ENCODE results near the gene TBC1D17. TPM values are rescaled to one million over a fixed set of nuclear protein-coding genes. Genes with fewer than 3 reads are reported as not detected.

The TBC1D17 gene
- total RNA-seq, 1 donor from 2014 or later, result 29.1 TPM

- TF ChIP-seq EZH2 (IDR thresholded peaks at IDR 0.05; ENCODE audit: insufficient read depth, low read length) (no peak), CTCF (IDR thresholded peaks at IDR 0.05; ENCODE audit: insufficient read depth, low read depth, low read length) (no peak)
- Histone ChIP-seq H3K4me3 (ENCODE audit: insufficient read depth, low read depth, low read length) (no peak overlapping the region), H4K20me1 (ENCODE audit: insufficient read depth, low read length) (peaks cover 67% of the 10 kb centered on the region), H3K4me1 (ENCODE audit: insufficient read depth, low read length) (peaks cover 40% of the 10 kb centered on the region), H3K79me2 (ENCODE audit: insufficient read depth, low read length) (peaks cover 45% of the 10 kb centered on the region), H3K9me3 (ENCODE audit: insufficient read depth, low read depth, low read length) (no peaks in the 10 kb centered on the region), H2AFZ (ENCODE audit: low read depth, low read length) (no peak overlapping the region), H3K4me2 (ENCODE audit: low read length) (no peak overlapping the region), H3K27ac (ENCODE audit: low read depth, low read length) (peak overlapping the region; percentile 14), H3K27me3 (ENCODE audit: insufficient read depth, low read length) (no peaks in the 10 kb centered on the region), H3K9ac (ENCODE audit: low read length) (no peak overlapping the region), H3K36me3 (ENCODE audit: insufficient read depth, low read length) (peaks cover 16% of the 10 kb centered on the region)
- DNase-seq (ENCODE audit: low read depth) (no peak), FAIRE-seq (no peak)
- H3K27me3 Mint-ChIP-seq (ENCODE audit: low read depth, unreplicated experiment), result no peaks in the 10 kb centered on the region
- H3K9me3 Mint-ChIP-seq (ENCODE audit: unreplicated experiment), result no peaks in the 10 kb centered on the region
- peaks cover 12% of the 10 kb centered on the region for H3K4me1 Mint-ChIP-seq (ENCODE audit: low read depth, unreplicated experiment)
- H3K4me3 Mint-ChIP-seq (ENCODE audit: unreplicated experiment), result no peak overlapping the region
- no peak overlapping the region for H3K27ac Mint-ChIP-seq (ENCODE audit: unreplicated experiment)
- H3K36me3 Mint-ChIP-seq (ENCODE audit: low read depth, unreplicated experiment), result peaks cover 15% of the 10 kb centered on the region
Measured at GRCh38 chr19:49861107-49861506, 16.4 kb upstream of the TBC1D17 start.

DNA sequence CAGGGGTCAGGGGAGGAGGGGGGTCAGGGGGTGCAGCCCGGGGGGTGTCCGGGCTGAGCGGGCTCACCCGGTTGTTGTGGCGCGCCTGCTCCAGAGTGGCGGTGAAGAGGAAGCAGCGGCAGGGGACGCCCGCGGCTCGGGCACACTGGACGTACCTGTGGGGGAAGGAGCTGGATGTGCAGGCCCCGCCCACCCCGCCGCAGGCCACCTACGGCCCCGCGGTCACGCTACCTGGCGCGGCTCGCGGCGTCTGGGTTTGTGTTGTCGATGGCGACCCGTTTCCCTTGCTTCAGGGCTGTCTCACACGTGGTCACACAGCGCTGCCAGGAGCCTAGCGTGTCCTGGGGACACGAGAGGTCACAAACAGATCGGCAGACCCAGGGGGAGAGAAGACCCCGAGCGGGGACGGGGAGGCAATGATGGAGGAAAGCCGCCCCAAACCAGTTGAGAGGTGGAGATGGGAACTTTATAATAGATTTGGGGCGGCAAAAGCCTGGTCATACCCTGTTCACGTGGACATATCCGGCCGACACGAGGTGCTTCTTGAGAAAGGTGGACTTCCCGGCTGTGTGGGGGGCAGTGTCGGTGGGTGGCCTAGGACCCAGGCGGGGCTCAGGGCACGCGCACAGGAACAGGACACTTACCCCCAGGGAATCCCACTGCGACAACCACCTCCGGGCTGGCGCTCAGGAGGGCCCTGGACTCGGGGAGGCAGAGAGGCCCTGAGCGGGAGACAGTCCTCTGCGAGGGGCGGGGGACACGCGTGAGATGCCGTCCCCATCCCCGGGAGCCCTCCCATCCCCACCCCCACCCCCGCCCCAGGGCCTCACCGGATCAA lies 15.7 kb upstream of the TBC1D17 start:
- Histone ChIP-seq H3K79me2 (ENCODE audit: insufficient read depth, low read length) (peaks cover 52% of the 10 kb centered on the region), H3K4me1 (ENCODE audit: insufficient read depth, low read length) (peaks cover 46% of the 10 kb centered on the region), H3K4me3 (ENCODE audit: insufficient read depth, low read depth, low read length) (no peak overlapping the region), H3K36me3 (ENCODE audit: insufficient read depth, low read length) (peaks cover 16% of the 10 kb centered on the region), H3K4me2 (ENCODE audit: low read length) (no peak overlapping the region), H4K20me1 (ENCODE audit: insufficient read depth, low read length) (peaks cover 62% of the 10 kb centered on the region), H3K27me3 (ENCODE audit: insufficient read depth, low read length) (no peaks in the 10 kb centered on the region), H3K27ac (ENCODE audit: low read depth, low read length) (no peak overlapping the region), H3K9ac (ENCODE audit: low read length) (no peak overlapping the region), H3K9me3 (ENCODE audit: insufficient read depth, low read depth, low read length) (no peaks in the 10 kb centered on the region), H2AFZ (ENCODE audit: low read depth, low read length) (no peak overlapping the region)
- no peak overlapping the region for H3K4me3 Mint-ChIP-seq (ENCODE audit: unreplicated experiment)
- DNase-seq (ENCODE audit: low read depth) (no peak), FAIRE-seq (no peak)
- H3K27me3 Mint-ChIP-seq (ENCODE audit: low read depth, unreplicated experiment), result no peaks in the 10 kb centered on the region
- no peaks in the 10 kb centered on the region for H3K9me3 Mint-ChIP-seq (ENCODE audit: unreplicated experiment)
- peaks cover 15% of the 10 kb centered on the region for H3K4me1 Mint-ChIP-seq (ENCODE audit: low read depth, unreplicated experiment)
- H3K36me3 Mint-ChIP-seq (ENCODE audit: low read depth, unreplicated experiment), result peaks cover 15% of the 10 kb centered on the region
- TF ChIP-seq CTCF (IDR thresholded peaks at IDR 0.05; ENCODE audit: insufficient read depth, low read depth, low read length), result no peak
- TF ChIP-seq EZH2 (IDR thresholded peaks at IDR 0.05; ENCODE audit: insufficient read depth, low read length), result no peak
- no peak overlapping the region for H3K27ac Mint-ChIP-seq (ENCODE audit: unreplicated experiment)
